Ovary (tissue), 9 donors: ENCODE data around the gene ATM. TPM values are rescaled to one million over a fixed set of nuclear protein-coding genes. Genes with fewer than 3 reads are reported as not detected.

Source experiments
- DNase-seq, 5 donors: peaks; one replicate each; pipeline ENCODE4 v3.0.0-alpha.2; 2019 to 2020
- H3K27ac ChIP-seq, 2 donors: fragments of 200-600 bp; one replicate each; pipeline versions ENCODE4 v1.5.1 to v1.8.0; 2019 to 2022
- H3K27me3 ChIP-seq: fragments of 200-600 bp; one replicate; pipeline ENCODE4 v1.8.0; 2022
- H3K36me3 ChIP-seq: fragments of 200-600 bp; sonication (generic); one replicate; pipeline ENCODE4 v1.5.1; 2019
- H3K4me1 ChIP-seq: one replicate; pipeline ENCODE4 v1.8.1; 2013; ENCODE audit warnings: mild to moderate bottlenecking, moderate library complexity; ENCODE audit not compliant: insufficient read depth
- H3K4me3 ChIP-seq: fragments of 200-600 bp; sonication (generic); one replicate; pipeline ENCODE4 v1.5.1; 2017
- H3K9me3 ChIP-seq, 2 donors: fragments of 200-600 bp in 1 of 2; sonication (generic) in 1 of 2; one replicate each; pipeline versions ENCODE4 v1.5.1 to v1.8.1; 2013 to 2019; ENCODE audit warnings: mild to moderate bottlenecking in 1 of 2, moderate library complexity in 1 of 2
- EP300 ChIP-seq: sonication (generic); formaldehyde crosslinking; IDR thresholded peaks from one replicate; pipeline ENCODE4 v1.6.1; 2017; ENCODE audit warnings: antibody characterized with exemption
- POLR2A ChIP-seq: fragments of 450-650 bp; IDR thresholded peaks from one replicate; pipeline ENCODE4 v1.6.1; 2017; ENCODE audit warnings: antibody characterized with exemption, mild to moderate bottlenecking, moderate library complexity
- WGBS, 3 donors: extraction: QIAGEN DNeasy Blood & Tissue Kit in 1 of 3; methylation state at CpG; one replicate each; pipeline versions ENCODE4 v1.1.5 to v1.1.7; 2013 to 2017; 5-methylcytosine and 5-hydroxymethylcytosine counted together
- intact Hi-C, 4 donors: fragments of 100-400 bp; cut with DNase I; formaldehyde crosslinking; loops; one replicate each; pipeline versions ENCODE4 v1.11.0 to v1.15.1; 2022 to 2023
- polyA plus RNA-seq, 2 donors: library from polyadenylated mRNA; stranded (reverse); fragments of 200-250 nt in 1 of 2; fragments of 350-450 nt in 1 of 2; fragmentation: Illumina TruSeq in 1 of 2; extraction: RNeasy Lipid Tissue Mini Kit (QIAGEN cat#74804) in 1 of 2; gene quantifications; one replicate each; pipeline ENCODE4 v1.2.3, GENCODE V29; 2013 to 2014
- total RNA-seq, 7 donors: library from RNA; depleted of rRNA in 2 of 7; stranded (reverse); fragments of >200 nt in 2 of 7; fragmentation: NEBNext Ultra II Directional in 3 of 7; extraction: Animal tissue kit (Norgen Biotek cat#: 25700) in 3 of 7; gene quantifications; one replicate each; pipeline versions ENCODE4 v1.1.0 to v1.2.4, GENCODE V29; 2016 to 2023
- TF ChIP-seq, protein P1 (sequence below), 3 donors: fragments of 450-650 bp in 2 of 3; fragments of 200-600 bp in 1 of 3; IDR thresholded peaks; one replicate each; pipeline versions ENCODE4 v1.5.1 to v1.8.0; 2016 to 2022; ENCODE audit warnings: antibody characterized with exemption in 3 of 3, mild to moderate bottlenecking in 1 of 3
- donor health status: DM: no; HTN: no; CAD: no; lungs with moderate emphysema.
- donor health status: DM: no; HTN: no; CAD: no.
- donor health status: Bipolar disorder and iron deficiency.
- donor health status: DM: yes; HTN: yes; CAD: no.
- donor health status: DM: no; HTN: no; CAD: no.
- donor health status: DM: yes; HTN: yes; CAD: no.

ATM gene
- total and polyA plus RNA-seq, 9 donors = 29.2 to 104 (median 79.6) TPM

DNA sequence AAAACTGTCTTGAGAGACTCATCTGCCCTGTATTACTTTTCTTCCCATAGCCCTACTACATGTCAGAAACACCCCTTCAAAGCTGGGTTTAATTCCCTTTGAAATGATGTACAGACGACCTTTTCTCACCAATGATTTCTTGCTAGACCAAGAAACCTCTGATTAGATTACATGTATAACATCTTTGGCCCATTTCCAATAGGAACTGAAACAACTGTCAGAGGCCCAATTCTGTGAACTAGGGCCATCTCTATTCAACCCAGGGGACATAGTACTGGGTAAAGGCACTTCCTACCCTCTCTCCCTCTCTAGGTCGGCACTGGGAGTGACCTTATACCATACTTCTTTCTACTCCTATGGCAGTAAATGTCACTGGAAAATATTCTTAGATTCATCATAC, 19.8 kb upstream of the ATM start:
- no peak overlapping the region for H3K27ac ChIP-seq
- intact Hi-C loops = no loop called here
- no peak for TF ChIP-seq EP300
- TF ChIP-seq POLR2A = no peak
- TF ChIP-seq, protein P1, sequence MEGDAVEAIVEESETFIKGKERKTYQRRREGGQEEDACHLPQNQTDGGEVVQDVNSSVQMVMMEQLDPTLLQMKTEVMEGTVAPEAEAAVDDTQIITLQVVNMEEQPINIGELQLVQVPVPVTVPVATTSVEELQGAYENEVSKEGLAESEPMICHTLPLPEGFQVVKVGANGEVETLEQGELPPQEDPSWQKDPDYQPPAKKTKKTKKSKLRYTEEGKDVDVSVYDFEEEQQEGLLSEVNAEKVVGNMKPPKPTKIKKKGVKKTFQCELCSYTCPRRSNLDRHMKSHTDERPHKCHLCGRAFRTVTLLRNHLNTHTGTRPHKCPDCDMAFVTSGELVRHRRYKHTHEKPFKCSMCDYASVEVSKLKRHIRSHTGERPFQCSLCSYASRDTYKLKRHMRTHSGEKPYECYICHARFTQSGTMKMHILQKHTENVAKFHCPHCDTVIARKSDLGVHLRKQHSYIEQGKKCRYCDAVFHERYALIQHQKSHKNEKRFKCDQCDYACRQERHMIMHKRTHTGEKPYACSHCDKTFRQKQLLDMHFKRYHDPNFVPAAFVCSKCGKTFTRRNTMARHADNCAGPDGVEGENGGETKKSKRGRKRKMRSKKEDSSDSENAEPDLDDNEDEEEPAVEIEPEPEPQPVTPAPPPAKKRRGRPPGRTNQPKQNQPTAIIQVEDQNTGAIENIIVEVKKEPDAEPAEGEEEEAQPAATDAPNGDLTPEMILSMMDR (IDR thresholded peaks at IDR 0.05) = no peak

DNA sequence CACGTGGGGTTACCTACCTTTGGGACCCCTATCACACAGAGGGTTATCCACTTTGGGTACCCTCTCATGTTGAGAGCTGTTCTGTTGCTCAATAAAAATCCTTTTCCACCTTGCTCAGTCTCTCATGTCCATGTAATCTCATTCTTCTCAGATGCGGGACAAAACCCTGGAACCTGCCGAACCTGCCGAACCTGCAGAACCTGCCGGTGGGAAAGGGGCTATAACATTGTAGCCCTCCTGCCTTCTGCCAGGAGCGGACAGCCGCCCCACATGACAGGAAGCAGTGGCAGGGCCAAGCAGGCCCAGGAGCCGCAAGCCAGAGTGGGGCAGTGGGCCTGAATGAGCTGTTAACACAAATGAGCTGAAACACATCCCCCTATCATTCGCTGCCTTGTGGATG, 18.5 kb upstream of the ATM start:
- intact Hi-C loops = no loop called here
- H3K4me1 ChIP-seq = peaks cover 2% of the 10 kb centered on the region

More for the DNA sequence above, 19.8 kb upstream of the ATM start:
- peaks cover 2% of the 10 kb centered on the region for H3K4me1 ChIP-seq
- H3K27me3 ChIP-seq = no peaks in the 10 kb centered on the region
- no peak overlapping the region for H3K4me3 ChIP-seq
- no peak for DNase-seq
- 77 to 86% (median 80%) methylated on average over 2 of the region's 2 CpGs for WGBS, 3 donors
- H3K36me3 ChIP-seq = no peaks in the 10 kb centered on the region
- H3K9me3 ChIP-seq = peaks cover 0 to 8% of the 10 kb centered on the region in 2 donors

DNA sequence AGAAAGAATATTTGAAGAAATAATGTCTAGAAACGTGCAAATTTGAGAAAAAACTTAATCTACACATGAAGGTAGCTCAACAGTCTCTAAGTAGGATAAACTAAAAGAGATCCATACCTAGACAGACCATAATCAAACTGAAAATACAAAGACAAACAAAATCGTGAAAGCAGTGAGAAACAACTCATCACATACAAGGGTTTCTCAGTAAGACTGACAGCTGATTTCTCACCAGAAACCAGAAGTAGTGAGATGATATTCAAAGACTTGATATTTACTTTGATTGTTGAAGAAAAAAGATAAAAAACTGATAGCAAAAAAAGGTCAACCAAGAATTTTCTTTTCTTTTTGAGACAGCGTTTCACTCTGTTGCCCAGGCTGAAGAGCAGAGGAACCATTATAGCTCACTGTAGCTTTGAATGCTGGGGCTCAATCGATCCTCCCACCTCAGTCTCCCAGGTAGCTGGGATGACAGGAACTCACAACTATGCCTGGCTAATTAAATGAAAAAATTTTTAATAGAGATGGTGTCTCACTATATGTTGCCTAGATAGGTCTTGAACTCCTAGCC, 17.9 kb upstream of the ATM start:
- H3K9me3 ChIP-seq = peaks cover 0 to 8% of the 10 kb centered on the region in 2 donors
- H3K27ac ChIP-seq = no peak overlapping the region
- DNase-seq = no peak
- TF ChIP-seq EP300 (no peak), POLR2A (no peak)
- TF ChIP-seq, protein P1 (IDR thresholded peaks at IDR 0.05) = no peak
- H3K4me1 ChIP-seq = peaks cover under 1% of the 10 kb centered on the region
- H3K36me3 ChIP-seq = no peaks in the 10 kb centered on the region
- H3K4me3 ChIP-seq = no peak overlapping the region
- H3K27me3 ChIP-seq = no peaks in the 10 kb centered on the region
- WGBS, 3 donors = 95 to 98% (median 96%) methylated on average over 4 of the region's 4 CpGs
- intact Hi-C loops = no loop called here

More for the DNA sequence above, 18.5 kb upstream of the ATM start:
- H3K36me3 ChIP-seq = no peaks in the 10 kb centered on the region
- H3K27ac ChIP-seq = no peak overlapping the region
- peaks cover 0 to 8% of the 10 kb centered on the region in 2 donors for H3K9me3 ChIP-seq
- TF ChIP-seq, protein P1 (IDR thresholded peaks at IDR 0.05) = no peak
- TF ChIP-seq POLR2A (no peak), EP300 (no peak)
- WGBS, 3 donors = 96 to 97% (median 97%) methylated on average over 9 of the region's 9 CpGs
- DNase-seq = no peak
- no peak overlapping the region for H3K4me3 ChIP-seq
- no peaks in the 10 kb centered on the region for H3K27me3 ChIP-seq

DNA sequence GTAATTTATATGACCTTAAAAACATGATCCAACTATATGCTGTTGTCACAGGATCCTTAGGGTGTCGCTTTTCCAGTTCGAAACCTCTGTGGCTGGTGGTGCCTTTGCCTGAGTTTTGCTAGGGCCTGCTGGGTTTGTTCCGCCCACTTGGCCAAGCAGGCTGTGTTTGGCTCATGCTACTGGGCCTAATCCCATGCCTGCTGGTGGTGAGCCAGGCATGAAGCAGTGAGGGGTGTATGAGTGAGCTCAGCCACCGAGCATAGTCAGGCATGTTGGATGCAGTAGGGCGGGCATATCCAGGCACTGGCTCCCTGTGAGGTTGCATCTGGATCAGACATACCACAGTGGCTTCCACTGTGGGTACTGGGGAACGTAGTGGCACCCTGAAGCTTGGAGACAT, 16.7 kb upstream of the ATM start:
- H3K36me3 ChIP-seq = no peaks in the 10 kb centered on the region
- no peaks in the 10 kb centered on the region for H3K27me3 ChIP-seq
- no peak overlapping the region for H3K27ac ChIP-seq
- H3K9me3 ChIP-seq = peaks cover 0 to 8% of the 10 kb centered on the region in 2 donors
- no peaks in the 10 kb centered on the region for H3K4me1 ChIP-seq
- DNase-seq = no peak
- WGBS, 3 donors = 94 to 98% (median 96%) methylated on average over 6 of the region's 6 CpGs
- no peak overlapping the region for H3K4me3 ChIP-seq
- intact Hi-C loops = no loop called here
- TF ChIP-seq, protein P1 (IDR thresholded peaks at IDR 0.05) = no peak
- no peak for TF ChIP-seq POLR2A
- no peak for TF ChIP-seq EP300
